SU-DHL-6 (cell line): Measurements from ENCODE around the gene NT5DC1.

ENCODE experiments used
- H2AFZ ChIP-seq: fragments of 200-600 bp; sonication (generic); 2 replicates; pipeline ENCODE4 v1.6.1; 2014; ENCODE audit warnings: low read depth, mild to moderate bottlenecking, moderate library complexity, mixed read lengths, antibody characterized with exemption, low read length; ENCODE audit not compliant: severe bottlenecking
- H3F3A ChIP-seq: fragments of 200-600 bp; shearing (Covaris generic); 2 replicates; pipeline ENCODE4 v1.6.0; 2016; ENCODE audit warnings: antibody characterized with exemption, mild to moderate bottlenecking; ENCODE audit not compliant: insufficient read depth
- H3K27ac ChIP-seq: fragments of 200-600 bp; sonication (generic); 2 replicates; pipeline ENCODE4 v1.5.1; 2016; ENCODE audit warnings: low read depth, mild to moderate bottlenecking, low read length, moderate library complexity, mixed read lengths
- H3K27me3 ChIP-seq: fragments of 200-600 bp; sonication (generic), shearing (Covaris generic); 2 replicates; pipeline ENCODE4 v1.6.0; 2014; ENCODE audit warnings: mild to moderate bottlenecking, low read length
- H3K36me3 ChIP-seq: fragments of 200-600 bp; sonication (generic); 2 replicates; pipeline ENCODE4 v1.6.1; 2014; ENCODE audit warnings: mild to moderate bottlenecking, low read length, mixed read lengths
- H3K4me2 ChIP-seq: fragments of 300-600, 200-600 bp; shearing (Covaris generic), sonication (generic); 2 replicates; pipeline ENCODE4 v1.6.0; 2014; ENCODE audit warnings: low read length, low read depth, mild to moderate bottlenecking; ENCODE audit not compliant: poor library complexity, severe bottlenecking
- H3K4me3 ChIP-seq: fragments of 200-600 bp; sonication (generic); 2 replicates; pipeline ENCODE4 v1.5.1; 2014; ENCODE audit warnings: antibody characterized with exemption, low read length, mild to moderate bottlenecking, mixed read lengths; ENCODE audit not compliant: insufficient read depth, poor library complexity, severe bottlenecking
- H3K79me2 ChIP-seq: fragments of 200-600 bp; sonication (generic); 2 replicates; pipeline ENCODE4 v1.6.1; 2014; ENCODE audit warnings: mild to moderate bottlenecking, low read length, moderate library complexity; ENCODE audit not compliant: insufficient read depth
- H3K9ac ChIP-seq: fragments of 200-600 bp; sonication (generic); 2 replicates; pipeline ENCODE4 v1.7.0; 2014; ENCODE audit warnings: mild to moderate bottlenecking, low read length
- H3K9me2 ChIP-seq: fragments of 200-600 bp; sonication (generic); replicated peaks from 2 replicates; pipeline ENCODE4 v1.6.1; 2014; ENCODE audit warnings: low read length; ENCODE audit not compliant: insufficient read depth
- H3K9me3 ChIP-seq: fragments of 200-600 bp; sonication (generic); 2 replicates; pipeline ENCODE4 v1.6.1; 2014; ENCODE audit warnings: low read length, mixed read lengths; ENCODE audit not compliant: insufficient read depth
- H4K20me1 ChIP-seq: fragments of 200-600 bp; sonication (generic); 2 replicates; pipeline ENCODE4 v1.6.1; 2014; ENCODE audit warnings: low read depth, mild to moderate bottlenecking, antibody characterized with exemption, low read length, moderate library complexity, mixed read lengths
- CTCF ChIP-seq: fragments of 200-600 bp; sonication (generic); IDR thresholded peaks from one replicate; pipeline ENCODE4 v1.5.1; 2017; ENCODE audit warnings: antibody characterized with exemption, mild to moderate bottlenecking, low read length, moderate library complexity; ENCODE audit not compliant: insufficient read depth, poor library complexity, severe bottlenecking
- EZH2phosphoT487 ChIP-seq: fragments of 200-600 bp; sonication (generic), shearing (Covaris generic); conservative IDR thresholded peaks from 2 replicates; pipeline ENCODE4 v1.6.1; 2018; ENCODE audit warnings: mild to moderate bottlenecking, antibody characterized with exemption, low read length, moderate library complexity, mixed read lengths

NT5DC1 gene

GRCh38 chr6:116247285-116247684 is 146.6 kb downstream of the NT5DC1 start:
- H3K79me2 ChIP-seq: no peaks in the 10 kb centered on the region
- no peaks in the 10 kb centered on the region for H3K9me3 ChIP-seq
- H3K27ac ChIP-seq: no peak overlapping the region
- H4K20me1 ChIP-seq: no peaks in the 10 kb centered on the region
- no peak for TF ChIP-seq EZH2phosphoT487
- no peak for TF ChIP-seq CTCF
- H3K27me3 ChIP-seq: no peaks in the 10 kb centered on the region
- no peaks in the 10 kb centered on the region for H3F3A ChIP-seq
- H3K36me3 ChIP-seq: no peaks in the 10 kb centered on the region
- no peak overlapping the region for H2AFZ ChIP-seq
- H3K4me2 ChIP-seq: no peak overlapping the region
- H3K9me2 ChIP-seq: no peaks in the 10 kb centered on the region
- no peak overlapping the region for H3K9ac ChIP-seq
- H3K4me3 ChIP-seq: no peak overlapping the region

- Histone ChIP-seq H3K36me3 (no peaks in the 10 kb centered on the region), H3F3A (no peaks in the 10 kb centered on the region), H3K9me3 (no peaks in the 10 kb centered on the region), H4K20me1 (no peaks in the 10 kb centered on the region), H3K27ac (no peak overlapping the region), H3K27me3 (no peaks in the 10 kb centered on the region), H3K4me2 (no peak overlapping the region), H3K79me2 (no peaks in the 10 kb centered on the region), H3K4me3 (no peak overlapping the region), H2AFZ (no peak overlapping the region), H3K9me2 (no peaks in the 10 kb centered on the region), H3K9ac (no peak overlapping the region)
- TF ChIP-seq CTCF (no peak), EZH2phosphoT487 (no peak)
Observed at GRCh38 chr6:116248577-116248976, 147.9 kb downstream of the NT5DC1 start.

GRCh38 chr6:116251568-116252384 is 151.1 kb downstream of the NT5DC1 start:
- no peaks in the 10 kb centered on the region for H3K27me3 ChIP-seq
- H4K20me1 ChIP-seq: no peaks in the 10 kb centered on the region
- no peak overlapping the region for H3K9ac ChIP-seq
- no peaks in the 10 kb centered on the region for H3K36me3 ChIP-seq
- H3K79me2 ChIP-seq: no peaks in the 10 kb centered on the region
- H3F3A ChIP-seq: no peaks in the 10 kb centered on the region
- H3K4me2 ChIP-seq: peak overlapping the region; percentile 92
- no peaks in the 10 kb centered on the region for H3K9me3 ChIP-seq
- H3K4me3 ChIP-seq: no peak overlapping the region
- H2AFZ ChIP-seq: no peak overlapping the region
- no peak overlapping the region for H3K27ac ChIP-seq
- no peak for TF ChIP-seq EZH2phosphoT487
- no peak for TF ChIP-seq CTCF
- no peaks in the 10 kb centered on the region for H3K9me2 ChIP-seq
